CD8-positive, alpha-beta memory T cell (primary cell): ENCODE measurements around the gene FNBP1L. TPM values are rescaled to one million over a fixed set of nuclear protein-coding genes. Genes with fewer than 3 reads are reported as not detected.

ENCODE experiments used
- CTCF ChIA-PET: fragments of 350-600 bp; sonication (Branson Sonifier 250); formaldehyde crosslinking; loops from one replicate; lab custom pipeline; 2021; ENCODE audit warnings: antibody characterized with exemption; lab: Charles Lee
- POLR2A ChIA-PET: fragments of 350-600 bp; sonication (Branson Sonifier 250); formaldehyde crosslinking; loops from one replicate; lab custom pipeline; 2021; ENCODE audit warnings: antibody characterized with exemption; lab: Charles Lee
- DNase-seq, 5 donors: peaks; one replicate each; pipeline versions ENCODE4 v3.0.0 to v3.0.0-alpha.2; 2020 to 2022; ENCODE audit warnings: mixed read lengths in 1 of 5
- H3K27ac ChIP-seq: one replicate; pipeline ENCODE4 v1.7.0; 2013; ENCODE audit warnings: low read depth, mild to moderate bottlenecking, low read length, moderate library complexity
- H3K27me3 ChIP-seq: 2 replicates; pipeline ENCODE4 v1.7.0; 2013; ENCODE audit warnings: low read length, mild to moderate bottlenecking; ENCODE audit not compliant: insufficient read depth, poor library complexity, severe bottlenecking
- H3K36me3 ChIP-seq: 2 replicates; pipeline ENCODE4 v1.7.0; 2013; ENCODE audit warnings: mild to moderate bottlenecking, low read length, moderate library complexity; ENCODE audit not compliant: insufficient read depth
- H3K4me1 ChIP-seq: 2 replicates; pipeline ENCODE4 v1.7.0; 2013; ENCODE audit warnings: mild to moderate bottlenecking, low read length, moderate library complexity; ENCODE audit not compliant: insufficient read depth
- H3K4me3 ChIP-seq: 2 replicates; pipeline ENCODE4 v1.7.0; 2013; ENCODE audit warnings: mild to moderate bottlenecking, low read length
- H3K9me3 ChIP-seq: 2 replicates; pipeline ENCODE4 v1.7.0; 2013; ENCODE audit warnings: mild to moderate bottlenecking, low read length
- H3K27ac Mint-ChIP-seq, 8 donors: one replicate each; pipeline ENCODE4 v1.8.0; 2020 to 2021; ENCODE audit warnings: mixed read lengths in 8 of 8, mild to moderate bottlenecking in 6 of 8, inconsistent platforms in 3 of 8, moderate library complexity in 3 of 8
- H3K27me3 Mint-ChIP-seq, 2 donors: one replicate each; pipeline ENCODE4 v1.8.0; 2020 to 2021; ENCODE audit warnings: mixed read lengths in 2 of 2, mild to moderate bottlenecking in 1 of 2, moderate library complexity in 1 of 2
- H3K36me3 Mint-ChIP-seq, 3 donors: one replicate each; pipeline ENCODE4 v1.8.0; 2020 to 2021; ENCODE audit warnings: mixed read lengths in 3 of 3, inconsistent platforms in 1 of 3, mild to moderate bottlenecking in 1 of 3
- H3K4me1 Mint-ChIP-seq, 3 donors: one replicate each; pipeline ENCODE4 v1.8.0; 2020 to 2021; ENCODE audit warnings: mixed read lengths in 3 of 3, inconsistent platforms in 1 of 3, mild to moderate bottlenecking in 1 of 3
- H3K4me3 Mint-ChIP-seq, 7 donors: one replicate each; pipeline ENCODE4 v1.8.0; 2020 to 2021; ENCODE audit warnings: mixed read lengths in 7 of 7, mild to moderate bottlenecking in 6 of 7, moderate library complexity in 4 of 7, inconsistent platforms in 2 of 7
- H3K9me3 Mint-ChIP-seq, 5 donors: one replicate each; pipeline ENCODE4 v1.8.0; 2020 to 2022; ENCODE audit warnings: mixed read lengths in 5 of 5, mild to moderate bottlenecking in 3 of 5, moderate library complexity in 2 of 5, inconsistent platforms in 1 of 5
- polyA plus RNA-seq: library from polyadenylated mRNA; unstranded; fragments of 300-500 nt; fragmentation: Illumina TruSeq; gene quantifications from one replicate; pipeline ENCODE4 v1.2.3, GENCODE V29; 2021
- total RNA-seq, 2 experiments: library from RNA; stranded (reverse); gene quantifications; one replicate each; pipeline ENCODE4 v1.2.3, GENCODE V29; 2021

The FNBP1L gene
- total and polyA plus RNA-seq, 3 experiments from 2014 or later: 0.17 to 1.1 (median 0.91) TPM

DNA sequence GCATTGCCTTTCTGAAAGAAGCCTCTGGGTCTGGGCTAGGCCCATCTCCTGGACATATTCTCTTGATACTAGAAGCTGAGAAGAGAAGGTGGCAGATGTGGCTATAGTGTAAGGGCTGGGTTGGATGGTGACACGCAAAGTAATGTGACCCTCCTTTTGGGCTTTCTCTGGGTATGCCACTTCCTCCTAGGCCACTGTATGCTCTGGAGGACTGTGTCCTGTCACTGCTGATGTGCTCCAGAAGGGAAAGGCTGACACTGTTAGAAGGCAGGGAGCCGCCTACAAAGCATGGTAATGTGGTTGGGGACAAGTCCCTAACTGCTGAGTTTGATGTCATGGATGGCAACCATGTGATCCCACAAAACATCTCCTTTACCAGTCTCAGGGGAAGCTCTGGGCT is 121.6 kb downstream of the FNBP1L start:
- peaks cover 0 to 6% of the 10 kb centered on the region in 2 donors for H3K27me3 Mint-ChIP-seq
- H3K27ac Mint-ChIP-seq: no peak overlapping the region
- H3K4me3 Mint-ChIP-seq: no peak overlapping the region
- H3K9me3 Mint-ChIP-seq: no peaks in the 10 kb centered on the region
- POLR2A ChIA-PET: no interaction called here
- H3K4me1 Mint-ChIP-seq: no peaks in the 10 kb centered on the region
- DNase-seq: no peak
- no peak overlapping the region for H3K4me3 ChIP-seq
- H3K4me1 ChIP-seq: no peaks in the 10 kb centered on the region
- H3K27ac ChIP-seq: no peak overlapping the region
- H3K36me3 ChIP-seq: no peaks in the 10 kb centered on the region
- H3K9me3 ChIP-seq: no peaks in the 10 kb centered on the region
- CTCF ChIA-PET: no interaction called here
- H3K27me3 ChIP-seq: no peaks in the 10 kb centered on the region
- H3K36me3 Mint-ChIP-seq: peaks cover 0 to 9% (median 0%) of the 10 kb centered on the region in 3 donors

- no peaks in the 10 kb centered on the region for H3K4me1 Mint-ChIP-seq
- H3K4me3 ChIP-seq: no peak overlapping the region
- ChIA-PET CTCF (no interaction called here), POLR2A (no interaction called here)
- H3K27me3 Mint-ChIP-seq: peaks cover 0 to 3% of the 10 kb centered on the region in 2 donors
- H3K27ac Mint-ChIP-seq: no peak overlapping the region
- no peaks in the 10 kb centered on the region for H3K27me3 ChIP-seq
- no peaks in the 10 kb centered on the region for H3K9me3 ChIP-seq
- H3K9me3 Mint-ChIP-seq: no peaks in the 10 kb centered on the region
- peaks cover 0 to 9% (median 0%) of the 10 kb centered on the region in 3 donors for H3K36me3 Mint-ChIP-seq
- no peaks in the 10 kb centered on the region for H3K36me3 ChIP-seq
- no peak overlapping the region for H3K27ac ChIP-seq
- H3K4me1 ChIP-seq: no peaks in the 10 kb centered on the region
- DNase-seq: no peak
- H3K4me3 Mint-ChIP-seq: no peak overlapping the region
Measured at GRCh38 chr1:93571623-93572310, 123.8 kb downstream of the FNBP1L start.

GRCh38 chr1:93573940-93574469 is 126.1 kb downstream of the FNBP1L start:
- no peaks in the 10 kb centered on the region for H3K9me3 Mint-ChIP-seq
- ChIA-PET CTCF (no interaction called here), POLR2A (no interaction called here)
- no peak overlapping the region for H3K27ac Mint-ChIP-seq
- Histone ChIP-seq H3K9me3 (no peaks in the 10 kb centered on the region), H3K27me3 (no peaks in the 10 kb centered on the region), H3K4me3 (no peak overlapping the region), H3K27ac (no peak overlapping the region), H3K4me1 (no peaks in the 10 kb centered on the region), H3K36me3 (no peaks in the 10 kb centered on the region)
- no peak overlapping the region for H3K4me3 Mint-ChIP-seq
- H3K4me1 Mint-ChIP-seq: no peaks in the 10 kb centered on the region
- no peak for DNase-seq
- H3K27me3 Mint-ChIP-seq: no peaks in the 10 kb centered on the region
- no peaks in the 10 kb centered on the region for H3K36me3 Mint-ChIP-seq

- Mint-ChIP-seq H3K4me3 (no peak overlapping the region), H3K4me1 (no peaks in the 10 kb centered on the region), H3K9me3 (no peaks in the 10 kb centered on the region), H3K36me3 (no peaks in the 10 kb centered on the region), H3K27me3 (no peaks in the 10 kb centered on the region), H3K27ac (no peak overlapping the region)
- ChIA-PET POLR2A (no interaction called here), CTCF (no interaction called here)
- Histone ChIP-seq H3K27ac (no peak overlapping the region), H3K27me3 (no peaks in the 10 kb centered on the region), H3K4me3 (no peak overlapping the region), H3K9me3 (no peaks in the 10 kb centered on the region), H3K36me3 (no peaks in the 10 kb centered on the region), H3K4me1 (no peaks in the 10 kb centered on the region)
- DNase-seq: no peak
Measured at GRCh38 chr1:93574511-93574910, 126.6 kb downstream of the FNBP1L start.

- H3K36me3 Mint-ChIP-seq: no peaks in the 10 kb centered on the region
- no peak overlapping the region for H3K4me3 Mint-ChIP-seq
- H3K27ac ChIP-seq: no peak overlapping the region
- no peaks in the 10 kb centered on the region for H3K9me3 Mint-ChIP-seq
- no peak overlapping the region for H3K4me3 ChIP-seq
- H3K4me1 ChIP-seq: no peaks in the 10 kb centered on the region
- no peak for DNase-seq
- H3K27ac Mint-ChIP-seq: no peak overlapping the region
- ChIA-PET POLR2A (no interaction called here), CTCF (no interaction called here)
- no peaks in the 10 kb centered on the region for H3K9me3 ChIP-seq
- no peaks in the 10 kb centered on the region for H3K27me3 Mint-ChIP-seq
- no peaks in the 10 kb centered on the region for H3K36me3 ChIP-seq
- H3K4me1 Mint-ChIP-seq: no peaks in the 10 kb centered on the region
- no peaks in the 10 kb centered on the region for H3K27me3 ChIP-seq
Measured at GRCh38 chr1:93574991-93575390, 127.1 kb downstream of the FNBP1L start.

DNA sequence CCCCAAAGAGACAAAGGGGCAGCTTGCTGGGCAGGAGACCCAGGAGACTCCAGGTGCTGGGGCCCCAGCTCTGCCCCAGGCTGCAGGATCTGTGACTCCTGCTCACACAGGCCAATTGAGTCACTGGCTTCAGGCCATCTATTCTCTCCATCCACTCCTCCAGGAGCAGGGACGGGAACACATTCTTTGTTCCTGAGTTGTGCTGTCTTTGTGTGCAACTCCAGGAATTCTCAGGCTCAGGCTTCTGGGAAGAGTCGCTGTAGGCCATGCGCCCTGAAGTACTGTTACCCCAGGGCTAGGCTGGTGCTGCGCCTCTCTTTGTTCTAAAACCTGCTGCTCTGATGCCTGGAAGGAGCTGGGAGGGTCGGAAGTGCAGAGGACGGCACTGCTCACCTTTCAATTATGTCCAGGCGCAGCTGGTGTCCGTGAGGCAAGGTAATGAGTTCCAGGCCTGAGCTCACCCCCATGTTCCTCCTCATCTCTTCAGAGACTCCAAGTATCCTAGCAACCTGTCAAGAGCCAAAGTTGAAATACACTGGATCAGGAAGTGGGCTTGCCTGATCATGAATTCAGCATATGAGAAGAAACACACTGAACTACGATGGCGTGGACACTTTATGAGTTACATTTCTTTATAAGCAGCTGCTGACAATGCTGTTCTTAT is 127.8 kb downstream of the FNBP1L start:
- H3K4me1 ChIP-seq: no peaks in the 10 kb centered on the region
- no peaks in the 10 kb centered on the region for H3K36me3 ChIP-seq
- Mint-ChIP-seq H3K4me1 (no peaks in the 10 kb centered on the region), H3K27me3 (no peaks in the 10 kb centered on the region), H3K4me3 (no peak overlapping the region), H3K9me3 (no peaks in the 10 kb centered on the region), H3K36me3 (no peaks in the 10 kb centered on the region), H3K27ac (no peak overlapping the region)
- H3K4me3 ChIP-seq: no peak overlapping the region
- no peak for DNase-seq
- no peaks in the 10 kb centered on the region for H3K27me3 ChIP-seq
- H3K27ac ChIP-seq: no peak overlapping the region
- ChIA-PET CTCF (no interaction called here), POLR2A (no interaction called here)
- no peaks in the 10 kb centered on the region for H3K9me3 ChIP-seq

GRCh38 chr1:93576346-93576745 is 128.4 kb downstream of the FNBP1L start:
- Histone ChIP-seq H3K4me1 (no peaks in the 10 kb centered on the region), H3K27me3 (no peaks in the 10 kb centered on the region), H3K9me3 (no peaks in the 10 kb centered on the region), H3K36me3 (no peaks in the 10 kb centered on the region), H3K27ac (no peak overlapping the region), H3K4me3 (no peak overlapping the region)
- no peaks in the 10 kb centered on the region for H3K27me3 Mint-ChIP-seq
- no peak for DNase-seq
- ChIA-PET CTCF (no interaction called here), POLR2A (no interaction called here)
- H3K9me3 Mint-ChIP-seq: no peaks in the 10 kb centered on the region
- no peak overlapping the region for H3K27ac Mint-ChIP-seq
- no peaks in the 10 kb centered on the region for H3K36me3 Mint-ChIP-seq
- no peak overlapping the region for H3K4me3 Mint-ChIP-seq
- no peaks in the 10 kb centered on the region for H3K4me1 Mint-ChIP-seq

DNA sequence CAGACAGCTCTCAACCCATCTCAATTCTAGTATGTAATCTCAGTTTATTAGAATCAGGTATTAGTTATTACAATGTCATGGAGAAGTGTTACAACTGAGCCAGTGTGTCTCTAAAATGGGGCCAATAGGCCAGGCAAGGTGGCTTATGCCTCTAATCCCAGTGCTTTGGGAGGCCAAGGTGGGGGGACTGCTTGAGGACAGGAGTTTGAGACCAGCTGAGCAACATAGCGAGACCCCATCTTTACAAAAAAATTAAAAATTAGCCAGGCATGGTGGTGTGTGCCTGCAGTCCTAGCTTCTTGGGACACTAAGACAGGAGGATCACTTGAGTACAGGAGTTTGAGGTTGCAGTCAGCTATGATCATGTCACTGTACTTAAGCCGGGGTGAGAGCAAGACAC is 128.8 kb downstream of the FNBP1L start:
- ChIA-PET CTCF (no interaction called here), POLR2A (no interaction called here)
- H3K9me3 ChIP-seq: no peaks in the 10 kb centered on the region
- no peaks in the 10 kb centered on the region for H3K4me1 Mint-ChIP-seq
- no peak overlapping the region for H3K27ac ChIP-seq
- no peak overlapping the region for H3K4me3 ChIP-seq
- H3K4me3 Mint-ChIP-seq: no peak overlapping the region
- no peaks in the 10 kb centered on the region for H3K9me3 Mint-ChIP-seq
- no peaks in the 10 kb centered on the region for H3K36me3 ChIP-seq
- DNase-seq: no peak
- H3K27me3 ChIP-seq: no peaks in the 10 kb centered on the region
- no peaks in the 10 kb centered on the region for H3K36me3 Mint-ChIP-seq
- H3K4me1 ChIP-seq: no peaks in the 10 kb centered on the region
- no peaks in the 10 kb centered on the region for H3K27me3 Mint-ChIP-seq
- no peak overlapping the region for H3K27ac Mint-ChIP-seq
